Muscle layer of colon (tissue), 2 donors: ENCODE results near the gene DYNC1I1.

ENCODE experiments used
- H3K27ac ChIP-seq: one replicate; pipeline ENCODE4 v1.7.0; 2013; ENCODE audit warnings: low read depth, mild to moderate bottlenecking, low read length, moderate library complexity
- H3K27me3 ChIP-seq, 2 donors: one replicate each; pipeline ENCODE4 v1.7.0; 2013; ENCODE audit warnings: low read length in 2 of 2, mild to moderate bottlenecking in 2 of 2; ENCODE audit not compliant: insufficient read depth in 2 of 2, control insufficient read depth in 1 of 2
- H3K36me3 ChIP-seq: one replicate; pipeline ENCODE4 v1.7.0; 2013; ENCODE audit warnings: mild to moderate bottlenecking, low read length; ENCODE audit not compliant: insufficient read depth
- H3K4me1 ChIP-seq: one replicate; pipeline ENCODE4 v1.7.0; 2013; ENCODE audit warnings: mild to moderate bottlenecking, low read length; ENCODE audit not compliant: insufficient read depth
- H3K4me3 ChIP-seq, 2 donors: one replicate each; pipeline ENCODE4 v1.7.0; 2013; ENCODE audit warnings: low read length in 2 of 2, low read depth in 1 of 2, mild to moderate bottlenecking in 1 of 2, moderate library complexity in 1 of 2
- H3K9ac ChIP-seq: one replicate; pipeline ENCODE4 v1.7.0; 2013; ENCODE audit warnings: low read length
- H3K9me3 ChIP-seq: one replicate; pipeline ENCODE4 v1.7.0; 2013; ENCODE audit warnings: mild to moderate bottlenecking, low read length
- donor health status: abdominal sarcoma.
- donor health status: Adenocarcinoma of cecum.

DYNC1I1 gene

GRCh38 chr7:95794917-95795515, 22.7 kb downstream of the DYNC1I1 start:
- H3K9me3 ChIP-seq: no peaks in the 10 kb centered on the region
- no peak overlapping the region for H3K4me3 ChIP-seq
- no peaks in the 10 kb centered on the region for H3K4me1 ChIP-seq
- H3K36me3 ChIP-seq: no peaks in the 10 kb centered on the region
- no peak overlapping the region for H3K27ac ChIP-seq
- H3K9ac ChIP-seq: no peak overlapping the region
- H3K27me3 ChIP-seq: no peaks in the 10 kb centered on the region

- H3K27ac ChIP-seq: no peak overlapping the region
- H3K4me1 ChIP-seq: no peaks in the 10 kb centered on the region
- no peaks in the 10 kb centered on the region for H3K9me3 ChIP-seq
- no peaks in the 10 kb centered on the region for H3K36me3 ChIP-seq
- H3K27me3 ChIP-seq: no peaks in the 10 kb centered on the region
- no peak overlapping the region for H3K4me3 ChIP-seq
- H3K9ac ChIP-seq: no peak overlapping the region
Observed at GRCh38 chr7:95796617-95797016, 24.3 kb downstream of the DYNC1I1 start.

- Histone ChIP-seq H3K9ac (no peak overlapping the region), H3K9me3 (no peaks in the 10 kb centered on the region), H3K36me3 (no peaks in the 10 kb centered on the region), H3K27me3 (no peaks in the 10 kb centered on the region), H3K4me3 (no peak overlapping the region), H3K27ac (no peak overlapping the region), H3K4me1 (no peaks in the 10 kb centered on the region)
Observed at GRCh38 chr7:95798401-95798930, 26.1 kb downstream of the DYNC1I1 start.

GRCh38 chr7:95800787-95801186, 28.4 kb downstream of the DYNC1I1 start:
- H3K36me3 ChIP-seq: no peaks in the 10 kb centered on the region

GRCh38 chr7:95802270-95802669, 29.9 kb downstream of the DYNC1I1 start:
- Histone ChIP-seq H3K9ac (no peak overlapping the region), H3K9me3 (no peaks in the 10 kb centered on the region), H3K36me3 (no peaks in the 10 kb centered on the region), H3K27ac (no peak overlapping the region), H3K4me1 (no peaks in the 10 kb centered on the region), H3K4me3 (no peak overlapping the region), H3K27me3 (no peaks in the 10 kb centered on the region)

More at GRCh38 chr7:95800787-95801186, 28.4 kb downstream of the DYNC1I1 start:
- Histone ChIP-seq H3K27me3 (no peaks in the 10 kb centered on the region), H3K4me1 (no peaks in the 10 kb centered on the region), H3K4me3 (no peak overlapping the region), H3K9me3 (no peaks in the 10 kb centered on the region), H3K27ac (no peak overlapping the region), H3K9ac (no peak overlapping the region)

GRCh38 chr7:95804052-95804451, 31.7 kb downstream of the DYNC1I1 start:
- Histone ChIP-seq H3K9me3 (no peaks in the 10 kb centered on the region), H3K4me1 (peaks cover 3% of the 10 kb centered on the region), H3K9ac (no peak overlapping the region), H3K4me3 (no peak overlapping the region), H3K27me3 (no peaks in the 10 kb centered on the region), H3K27ac (no peak overlapping the region), H3K36me3 (no peaks in the 10 kb centered on the region)

GRCh38 chr7:95805909-95806308, 33.6 kb downstream of the DYNC1I1 start:
- no peaks in the 10 kb centered on the region for H3K36me3 ChIP-seq
- no peak overlapping the region for H3K4me3 ChIP-seq
- H3K27ac ChIP-seq: no peak overlapping the region
- H3K27me3 ChIP-seq: no peaks in the 10 kb centered on the region
- H3K4me1 ChIP-seq: peaks cover 6% of the 10 kb centered on the region
- no peak overlapping the region for H3K9ac ChIP-seq
- H3K9me3 ChIP-seq: no peaks in the 10 kb centered on the region

GRCh38 chr7:95808396-95808795, 36.0 kb downstream of the DYNC1I1 start:
- Histone ChIP-seq H3K4me1 (peaks cover 6% of the 10 kb centered on the region), H3K9ac (no peak overlapping the region), H3K9me3 (no peaks in the 10 kb centered on the region), H3K4me3 (no peak overlapping the region), H3K27ac (no peak overlapping the region), H3K36me3 (no peaks in the 10 kb centered on the region), H3K27me3 (no peaks in the 10 kb centered on the region)

- Histone ChIP-seq H3K9ac (no peak overlapping the region), H3K27me3 (no peaks in the 10 kb centered on the region), H3K4me1 (peaks cover 6% of the 10 kb centered on the region), H3K27ac (no peak overlapping the region), H3K4me3 (no peak overlapping the region), H3K9me3 (no peaks in the 10 kb centered on the region), H3K36me3 (no peaks in the 10 kb centered on the region)
Observed at GRCh38 chr7:95811846-95812445, 39.6 kb downstream of the DYNC1I1 start.

- H3K9me3 ChIP-seq: no peaks in the 10 kb centered on the region
- no peak overlapping the region for H3K4me3 ChIP-seq
- no peak overlapping the region for H3K27ac ChIP-seq
- no peaks in the 10 kb centered on the region for H3K36me3 ChIP-seq
- no peaks in the 10 kb centered on the region for H3K4me1 ChIP-seq
- H3K9ac ChIP-seq: no peak overlapping the region
- no peaks in the 10 kb centered on the region for H3K27me3 ChIP-seq
Observed at GRCh38 chr7:95814721-95815120, 42.4 kb downstream of the DYNC1I1 start.

- H3K9ac ChIP-seq: no peak overlapping the region
- no peaks in the 10 kb centered on the region for H3K36me3 ChIP-seq
Observed at GRCh38 chr7:95817866-95818640, 45.7 kb downstream of the DYNC1I1 start.

More at GRCh38 chr7:95817866-95818640, 45.7 kb downstream of the DYNC1I1 start:
- H3K9me3 ChIP-seq: no peaks in the 10 kb centered on the region
- H3K27ac ChIP-seq: no peak overlapping the region
- H3K4me1 ChIP-seq: no peaks in the 10 kb centered on the region
- H3K27me3 ChIP-seq: no peaks in the 10 kb centered on the region
- no peak overlapping the region for H3K4me3 ChIP-seq
